Hepatocyte (in vitro differentiated cells): ENCODE results near the gene CDH4. TPM values are rescaled to one million over a fixed set of nuclear protein-coding genes. Genes with fewer than 3 reads are reported as not detected.

Source experiments
- DNase-seq: peaks from one replicate; pipeline ENCODE4 v3.0.0-alpha.2; 2016; ENCODE audit warnings: low spot score
- H2AFZ ChIP-seq: fragments of 200-600 bp; sonication (generic); 2 replicates; pipeline ENCODE4 v1.6.0; 2016; ENCODE audit warnings: antibody characterized with exemption, mild to moderate bottlenecking
- H3K27ac ChIP-seq: fragments of 200-600 bp; sonication (generic); 2 replicates; pipeline ENCODE4 v1.5.1; 2016; ENCODE audit warnings: mild to moderate bottlenecking
- H3K27me3 ChIP-seq: fragments of 200-600 bp; sonication (generic); 2 replicates; pipeline ENCODE4 v1.6.1; 2016
- H3K36me3 ChIP-seq: fragments of 200-600 bp; sonication (generic); replicated peaks from 2 replicates; pipeline ENCODE4 v1.5.1; 2016; ENCODE audit warnings: low read depth; ENCODE audit not compliant: insufficient read depth
- H3K4me1 ChIP-seq: fragments of 200-600 bp; sonication (generic); 2 replicates; pipeline ENCODE4 v1.5.1; 2016; ENCODE audit warnings: mild to moderate bottlenecking, moderate library complexity; ENCODE audit not compliant: insufficient read depth
- H3K4me2 ChIP-seq: fragments of 200-600 bp; sonication (generic); 2 replicates; pipeline ENCODE4 v1.6.0; 2016
- H3K4me3 ChIP-seq: fragments of 200-600 bp; sonication (generic); 2 replicates; pipeline ENCODE4 v1.5.1; 2016; ENCODE audit warnings: mild to moderate bottlenecking
- H3K79me2 ChIP-seq: fragments of 200-600 bp; sonication (generic); 2 replicates; pipeline ENCODE4 v1.6.0; 2017; ENCODE audit warnings: mild to moderate bottlenecking
- H3K9me2 ChIP-seq: fragments of 200-600 bp; sonication (generic); replicated peaks from 2 replicates; pipeline ENCODE4 v1.6.0; 2017; ENCODE audit warnings: mild to moderate bottlenecking; ENCODE audit not compliant: insufficient read depth
- H3K9me3 ChIP-seq: fragments of 200-600 bp; sonication (generic); 2 replicates; pipeline ENCODE4 v1.5.1; 2016; ENCODE audit warnings: low read depth, mild to moderate bottlenecking
- H4K20me1 ChIP-seq: fragments of 200-600 bp; sonication (generic); 2 replicates; pipeline ENCODE4 v1.6.0; 2016; ENCODE audit warnings: mild to moderate bottlenecking; ENCODE audit not compliant: insufficient read depth, poor library complexity, severe bottlenecking
- CTCF ChIP-seq: fragments of 200-600 bp; sonication (generic); IDR thresholded peaks from 2 replicates; pipeline ENCODE4 v1.5.1; 2016; ENCODE audit warnings: antibody characterized with exemption, mild to moderate bottlenecking; ENCODE audit not compliant: poor library complexity
- EZH2 ChIP-seq: fragments of 200-600 bp; sonication (generic); IDR thresholded peaks from 2 replicates; pipeline ENCODE4 v1.6.1; 2016; ENCODE audit warnings: antibody characterized with exemption, mild to moderate bottlenecking, borderline replicate concordance
- EZH2phosphoT487 ChIP-seq: fragments of 200-600 bp; sonication (generic); IDR thresholded peaks from one replicate; pipeline ENCODE4 v1.6.1; 2018; ENCODE audit warnings: antibody characterized with exemption, mild to moderate bottlenecking, low read depth, moderate library complexity; ENCODE audit not compliant: unreplicated experiment, severe bottlenecking
- WGBS: methylation state at CpG from one replicate; pipeline ENCODE4 v1.1.6; 2016; ENCODE audit warnings: low lambda C conversion rate; ENCODE audit errors: missing lambda C conversion rate; 5-methylcytosine and 5-hydroxymethylcytosine counted together
- polyA plus RNA-seq: library from polyadenylated mRNA; unstranded; fragments of >200 nt; fragmentation: Nextera tagmentation; extraction: Ambion mirVana; gene quantifications from 2 replicates; pipeline ENCODE4 v1.2.1, GENCODE V29; 2016
- total RNA-seq: library from RNA; depleted of rRNA; stranded (reverse); fragments of >200 nt; gene quantifications from 2 replicates; pipeline ENCODE4 v1.2.3, GENCODE V29; 2014

The CDH4 gene
- total and polyA plus RNA-seq, 2 experiments from 2014 or later: 0.53 to 0.73 TPM

DNA sequence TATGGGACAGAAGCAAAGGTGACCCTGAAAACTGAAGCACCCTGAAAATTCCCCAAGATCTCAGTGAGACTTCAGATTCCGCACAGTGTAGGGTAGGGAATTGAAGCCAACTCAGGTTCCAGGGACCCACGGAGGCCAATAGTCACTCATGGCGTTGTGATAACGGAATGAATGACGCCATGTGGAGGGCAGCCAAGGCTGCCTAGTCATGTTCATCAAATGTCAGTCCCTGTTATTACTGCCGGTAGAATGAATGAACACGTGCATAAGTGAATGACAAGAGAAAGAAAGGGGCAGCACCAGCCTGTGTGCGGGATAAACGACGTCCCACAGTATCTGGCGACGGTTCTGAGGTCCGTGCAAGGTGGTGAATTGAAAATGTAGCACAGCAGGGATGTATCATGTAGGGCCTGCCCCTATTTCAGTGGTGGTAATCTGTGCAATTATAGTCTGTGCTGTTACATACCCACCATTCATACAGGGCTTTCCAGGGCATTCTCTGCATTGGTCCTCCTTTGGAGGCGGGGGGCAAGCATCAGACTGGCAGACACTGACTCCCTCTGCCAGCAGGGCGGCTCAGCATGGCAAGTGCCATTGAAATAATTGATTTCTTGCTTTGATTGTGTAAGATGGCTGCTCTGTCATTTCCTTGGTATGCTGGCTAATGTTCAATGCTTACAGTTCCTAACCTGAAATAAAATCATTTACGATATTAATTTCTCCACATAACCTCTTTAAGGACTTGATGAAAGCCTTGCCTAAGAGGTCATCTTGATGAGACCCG is 386.9 kb downstream of the CDH4 start:
- no peaks in the 10 kb centered on the region for H3K36me3 ChIP-seq
- no peaks in the 10 kb centered on the region for H3K79me2 ChIP-seq
- H4K20me1 ChIP-seq: no peaks in the 10 kb centered on the region
- no peak for DNase-seq
- H3K9me3 ChIP-seq: no peaks in the 10 kb centered on the region
- H3K9me2 ChIP-seq: no peaks in the 10 kb centered on the region
- TF ChIP-seq EZH2phosphoT487: no peak
- TF ChIP-seq EZH2: no peak
- no peak for TF ChIP-seq CTCF
- no peak overlapping the region for H3K4me3 ChIP-seq
- H3K27me3 ChIP-seq: no peaks in the 10 kb centered on the region
- H3K27ac ChIP-seq: no peak overlapping the region
- no peak overlapping the region for H2AFZ ChIP-seq
- no peaks in the 10 kb centered on the region for H3K4me1 ChIP-seq
- H3K4me2 ChIP-seq: no peak overlapping the region
- WGBS: 88% methylated on average over 16 of the region's 17 CpGs

DNA sequence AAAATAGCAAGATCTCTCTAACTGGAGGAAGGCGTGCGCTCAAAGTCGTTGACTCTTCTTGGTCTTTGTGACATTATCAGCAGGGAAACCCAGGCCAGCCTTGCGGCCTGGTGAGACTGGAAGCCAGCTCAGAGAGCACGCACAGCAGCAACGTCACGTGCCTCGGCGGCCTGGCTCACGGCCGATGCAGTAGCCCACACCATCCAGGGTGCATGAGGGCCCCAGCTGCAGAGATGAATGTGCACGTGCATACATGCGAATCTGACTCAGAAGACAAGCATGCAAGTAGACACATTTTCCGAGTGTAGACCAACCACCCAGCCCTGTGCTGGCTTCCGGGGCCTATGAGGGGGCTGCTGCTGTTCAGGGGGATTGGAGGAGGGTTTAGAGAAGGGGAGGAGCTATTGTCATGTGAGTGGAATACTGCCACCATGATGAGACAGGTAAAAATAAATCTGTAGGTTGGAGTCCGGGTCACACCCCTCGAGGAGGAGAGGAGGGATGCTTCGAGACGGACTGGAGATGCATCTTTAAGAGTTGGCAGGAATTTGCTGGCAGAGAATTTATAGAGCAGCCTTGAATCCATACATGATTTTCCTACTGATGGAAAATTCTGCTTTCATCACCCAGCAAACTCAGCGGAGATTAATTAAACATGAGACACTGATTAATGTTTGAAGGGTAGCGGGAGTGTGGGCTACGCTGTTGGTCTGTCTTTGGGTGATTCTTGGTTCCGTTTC is 388.2 kb downstream of the CDH4 start:
- no peak overlapping the region for H3K4me3 ChIP-seq
- no peaks in the 10 kb centered on the region for H4K20me1 ChIP-seq
- 84% methylated on average over 23 of the region's 23 CpGs for WGBS
- no peaks in the 10 kb centered on the region for H3K9me2 ChIP-seq
- no peak overlapping the region for H3K4me2 ChIP-seq
- no peak for TF ChIP-seq EZH2
- no peak for TF ChIP-seq EZH2phosphoT487
- no peak for TF ChIP-seq CTCF
- H3K4me1 ChIP-seq: no peaks in the 10 kb centered on the region
- no peak for DNase-seq
- H3K79me2 ChIP-seq: no peaks in the 10 kb centered on the region
- H3K27me3 ChIP-seq: no peaks in the 10 kb centered on the region
- no peak overlapping the region for H2AFZ ChIP-seq
- no peak overlapping the region for H3K27ac ChIP-seq
- no peaks in the 10 kb centered on the region for H3K36me3 ChIP-seq
- H3K9me3 ChIP-seq: no peaks in the 10 kb centered on the region

DNA sequence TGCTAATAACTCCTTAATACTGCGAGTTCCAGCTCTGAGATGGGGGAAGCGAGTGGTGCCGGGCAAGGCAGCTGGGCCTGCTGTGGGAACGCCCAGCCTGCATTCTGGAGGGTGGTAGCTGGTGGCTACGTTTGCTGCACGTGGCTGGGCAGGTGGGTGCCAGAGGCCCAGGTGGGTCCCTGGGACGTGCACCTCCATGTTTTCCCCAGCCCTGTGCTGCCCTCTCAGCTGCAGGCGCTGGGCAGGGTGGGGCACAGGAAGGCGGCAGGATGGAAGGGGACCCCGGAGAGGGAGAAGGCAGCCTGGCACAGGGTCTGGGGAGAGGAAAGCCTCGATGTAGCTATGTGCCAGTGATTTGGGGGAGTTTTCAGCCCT is 388.8 kb downstream of the CDH4 start:
- no peaks in the 10 kb centered on the region for H3K36me3 ChIP-seq
- no peak overlapping the region for H3K4me2 ChIP-seq
- H3K9me3 ChIP-seq: no peaks in the 10 kb centered on the region
- no peak for DNase-seq
- 75% methylated on average over 11 of the region's 11 CpGs for WGBS
- H2AFZ ChIP-seq: no peak overlapping the region
- H3K27me3 ChIP-seq: no peaks in the 10 kb centered on the region
- H3K4me1 ChIP-seq: no peaks in the 10 kb centered on the region
- no peak overlapping the region for H3K4me3 ChIP-seq
- TF ChIP-seq EZH2phosphoT487 (no peak), CTCF (no peak), EZH2 (no peak)
- no peaks in the 10 kb centered on the region for H3K9me2 ChIP-seq
- H4K20me1 ChIP-seq: no peaks in the 10 kb centered on the region
- H3K79me2 ChIP-seq: no peaks in the 10 kb centered on the region
- no peak overlapping the region for H3K27ac ChIP-seq
